HuH-7 (cell line): ENCODE measurements around the gene TRA2B.

Experiments used
- DNase-seq: peaks from one replicate; pipeline ENCODE4 v3.0.0; 2011; ENCODE audit warnings: low spot score

Gene TRA2B

GRCh38 chr3:185867650-185868049 lies 70.2 kb downstream of the TRA2B start:
- DNase-seq: no peak

DNA sequence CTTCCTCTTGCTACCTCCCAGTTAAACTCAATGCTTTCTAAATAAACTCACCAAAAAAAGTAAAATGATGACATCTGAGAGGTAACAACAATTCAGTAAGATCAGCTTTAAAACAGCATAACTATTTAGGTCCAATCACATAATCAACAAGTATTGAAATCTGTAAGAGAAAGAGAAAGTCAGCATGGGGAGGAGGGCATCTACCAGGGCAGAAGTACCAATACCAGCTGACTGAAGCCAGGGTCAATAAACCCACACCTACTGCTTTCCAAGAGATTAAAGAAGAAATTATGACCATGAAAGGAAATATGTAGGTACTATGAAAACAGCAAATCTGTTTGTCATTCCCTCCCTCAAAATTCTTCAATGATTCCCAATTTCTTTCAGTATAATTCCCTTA lies 70.8 kb downstream of the TRA2B start:
- no peak for DNase-seq

- no peak for DNase-seq
Measured at GRCh38 chr3:185866555-185866954, 71.3 kb downstream of the TRA2B start.
